Measurements from ENCODE around the gene HACE1.
"Not testable (repeated sequence)": the region's sequence is repeated elsewhere in the genome, so short reads cannot be mapped to it uniquely, and the experiment has no call there.

DNA sequence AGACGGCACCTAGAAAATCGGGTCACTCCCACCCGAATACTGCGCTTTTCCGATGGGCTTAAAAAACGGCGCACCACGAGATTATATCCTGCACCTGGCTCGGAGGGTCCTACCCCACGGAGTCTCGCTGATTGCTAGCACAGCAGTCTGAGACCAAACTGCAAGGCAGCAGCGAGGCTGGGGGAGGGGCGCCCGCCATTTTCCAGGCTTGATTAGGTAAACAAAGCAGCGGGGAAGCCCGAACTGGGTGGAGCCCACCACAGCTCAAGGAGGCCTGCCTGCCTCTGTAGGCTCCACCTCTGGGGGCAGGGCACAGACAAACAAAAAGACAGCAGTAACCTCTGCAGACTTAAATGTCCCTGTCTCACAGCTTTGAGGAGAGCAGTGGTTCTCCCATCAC lies 122.2 kb downstream of the HACE1 start:
- TF ChIP-seq, protein P1, sequence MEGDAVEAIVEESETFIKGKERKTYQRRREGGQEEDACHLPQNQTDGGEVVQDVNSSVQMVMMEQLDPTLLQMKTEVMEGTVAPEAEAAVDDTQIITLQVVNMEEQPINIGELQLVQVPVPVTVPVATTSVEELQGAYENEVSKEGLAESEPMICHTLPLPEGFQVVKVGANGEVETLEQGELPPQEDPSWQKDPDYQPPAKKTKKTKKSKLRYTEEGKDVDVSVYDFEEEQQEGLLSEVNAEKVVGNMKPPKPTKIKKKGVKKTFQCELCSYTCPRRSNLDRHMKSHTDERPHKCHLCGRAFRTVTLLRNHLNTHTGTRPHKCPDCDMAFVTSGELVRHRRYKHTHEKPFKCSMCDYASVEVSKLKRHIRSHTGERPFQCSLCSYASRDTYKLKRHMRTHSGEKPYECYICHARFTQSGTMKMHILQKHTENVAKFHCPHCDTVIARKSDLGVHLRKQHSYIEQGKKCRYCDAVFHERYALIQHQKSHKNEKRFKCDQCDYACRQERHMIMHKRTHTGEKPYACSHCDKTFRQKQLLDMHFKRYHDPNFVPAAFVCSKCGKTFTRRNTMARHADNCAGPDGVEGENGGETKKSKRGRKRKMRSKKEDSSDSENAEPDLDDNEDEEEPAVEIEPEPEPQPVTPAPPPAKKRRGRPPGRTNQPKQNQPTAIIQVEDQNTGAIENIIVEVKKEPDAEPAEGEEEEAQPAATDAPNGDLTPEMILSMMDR (IDR thresholded peaks at IDR 0.05): not testable (repeated sequence)
- TF ChIP-seq ZFX (IDR thresholded peaks at IDR 0.05; ENCODE audit: borderline replicate concordance): not testable (repeated sequence)

Data from 22Rv1 (cell line).